GM11168 (cell line): ENCODE data around the gene ATP6V1G3.
"Not testable (repeated sequence)": the region's sequence is repeated elsewhere in the genome, so short reads cannot be mapped to it uniquely, and the experiment has no call there.

Experiments
- in situ Hi-C: fragments of 300-500 bp; cut with MboI; formaldehyde crosslinking; loops from one replicate; pipeline ENCODE4 v1.12.0; 2022; ENCODE audit warnings: low sequenced_read_pairs; ENCODE audit not compliant: unreplicated experiment

Gene ATP6V1G3

DNA sequence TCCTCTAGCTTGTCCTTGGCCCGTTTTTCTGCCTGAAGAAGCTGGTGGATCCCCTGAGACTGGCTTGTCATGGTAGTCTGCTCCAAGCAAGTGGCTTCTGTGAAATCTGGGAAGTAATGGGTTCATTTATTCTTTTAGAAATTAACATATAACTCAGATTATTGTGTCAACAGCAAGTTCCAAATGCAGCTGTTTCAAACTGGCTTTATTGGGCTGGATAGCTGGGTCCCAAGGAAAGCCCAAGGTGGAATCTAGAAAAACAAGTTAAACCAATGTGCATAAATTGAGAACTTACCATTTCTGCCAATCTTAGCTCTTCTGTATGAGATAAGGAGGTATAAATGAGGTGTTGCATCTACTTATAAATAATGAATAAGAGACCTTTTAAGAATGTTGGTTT lies at the start of gene ATP6V1G3:
Gene ATP6V1G3 (minus strand): TSS at position 101 of the 400 bp plus-strand sequence. CDS start 30 bp downstream, at position 71.
- in situ Hi-C loops = no loop called here

- in situ Hi-C loops = no loop called here
Observed at GRCh38 chr1:198588845-198589244, 48.4 kb upstream of the ATP6V1G3 start.

DNA sequence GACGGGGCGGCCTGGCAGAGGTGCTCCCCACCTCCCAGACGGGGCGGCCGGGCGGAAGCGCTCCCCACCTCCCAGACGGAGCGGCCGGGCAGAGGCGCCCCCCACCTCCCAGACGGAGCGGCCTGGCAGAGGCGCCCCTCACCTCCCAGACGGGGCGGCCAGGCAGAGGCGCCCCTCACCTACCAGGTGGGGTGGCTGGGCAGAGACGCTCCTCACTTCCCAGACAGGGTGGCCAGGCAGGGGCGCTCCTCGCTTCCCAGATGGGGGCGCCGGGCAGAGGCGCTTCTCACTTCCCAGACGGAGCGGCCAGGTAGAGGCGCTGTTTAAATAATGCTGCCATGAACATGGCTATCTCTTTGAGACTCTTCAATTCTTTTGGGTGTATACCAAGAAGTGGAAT lies 43.7 kb upstream of the ATP6V1G3 start:
- in situ Hi-C loops = no loop called here

GRCh38 chr1:198583209-198583802 lies 42.8 kb upstream of the ATP6V1G3 start:
- in situ Hi-C loops = not testable (repeated sequence)

DNA sequence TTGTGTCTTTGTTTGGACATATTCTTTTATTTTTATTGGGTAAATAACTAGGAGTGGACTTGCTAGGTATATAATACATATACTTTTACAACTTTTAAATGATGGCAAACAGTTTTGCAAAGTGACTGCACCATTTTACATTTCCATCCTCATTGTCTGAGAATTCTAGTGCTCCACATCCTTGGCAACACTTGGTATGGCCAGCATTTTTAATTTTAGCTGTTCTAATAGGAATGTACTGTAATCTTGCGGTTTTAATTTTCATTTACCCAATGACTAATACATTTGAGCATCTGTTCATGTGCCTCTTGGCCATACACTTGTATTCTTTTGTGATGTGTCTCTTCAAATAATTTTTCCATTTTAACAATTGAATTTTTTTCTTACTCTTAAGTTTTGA lies 37.0 kb upstream of the ATP6V1G3 start:
- in situ Hi-C loops = no loop called here

DNA sequence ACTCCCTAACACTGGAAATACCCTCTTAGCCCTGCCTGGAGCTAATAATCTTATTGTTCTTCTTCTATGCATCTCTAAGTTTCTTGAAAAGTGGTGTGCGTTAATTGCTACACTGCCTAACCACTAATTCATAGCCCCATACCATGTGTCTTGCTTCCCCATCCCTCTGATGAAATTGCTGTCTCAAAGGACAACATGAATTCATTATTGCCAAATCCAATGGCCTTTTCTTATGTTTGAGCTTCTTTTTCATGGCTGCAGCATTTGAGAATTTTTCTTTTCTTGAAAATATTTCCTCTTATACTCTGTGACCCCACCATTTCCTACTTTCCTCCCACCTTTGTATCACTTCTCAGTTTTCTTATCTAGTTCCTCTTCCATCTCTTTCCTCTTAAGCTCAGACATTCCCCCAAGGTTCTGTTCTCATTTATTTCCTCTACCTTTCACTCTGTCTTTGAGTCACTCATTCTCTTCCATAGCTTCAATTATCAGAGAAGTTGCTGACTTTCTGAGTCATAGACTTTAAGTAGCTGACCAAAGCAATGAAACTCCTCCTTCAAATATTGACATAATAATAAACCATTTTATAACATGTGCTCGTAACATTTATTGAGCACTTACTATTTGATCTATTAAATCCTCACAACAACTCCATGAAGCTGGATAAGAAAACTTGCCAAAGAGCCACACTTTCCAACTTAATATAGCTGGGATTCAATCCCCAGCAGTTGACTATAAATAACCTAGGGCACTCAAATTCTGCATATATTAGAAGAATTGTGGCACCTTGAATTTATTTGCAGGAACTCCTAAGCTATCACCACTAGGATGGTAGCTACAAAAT lies 35.5 kb upstream of the ATP6V1G3 start:
- in situ Hi-C loops = no loop called here

DNA sequence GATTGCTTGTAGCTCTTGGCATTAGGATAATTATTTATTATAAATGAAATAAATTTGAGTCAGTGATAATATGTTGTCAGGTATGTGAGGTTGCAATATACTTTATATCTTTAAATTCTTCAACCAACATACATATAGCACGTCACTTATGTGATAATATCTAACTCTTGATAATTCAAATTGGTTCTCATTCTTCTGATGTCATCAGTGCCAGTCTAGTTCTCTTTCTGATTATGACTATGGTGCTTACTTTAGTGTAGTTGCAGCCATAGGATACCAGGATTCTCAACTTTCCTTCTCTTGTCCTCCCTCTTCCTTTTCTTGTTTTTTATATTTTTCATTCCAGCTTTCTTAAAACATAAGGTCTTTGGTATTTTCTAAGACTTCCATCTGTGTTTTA lies 34.8 kb upstream of the ATP6V1G3 start:
- in situ Hi-C loops = no loop called here

GRCh38 chr1:198574325-198574724 lies 33.8 kb upstream of the ATP6V1G3 start:
- in situ Hi-C loops = no loop called here

DNA sequence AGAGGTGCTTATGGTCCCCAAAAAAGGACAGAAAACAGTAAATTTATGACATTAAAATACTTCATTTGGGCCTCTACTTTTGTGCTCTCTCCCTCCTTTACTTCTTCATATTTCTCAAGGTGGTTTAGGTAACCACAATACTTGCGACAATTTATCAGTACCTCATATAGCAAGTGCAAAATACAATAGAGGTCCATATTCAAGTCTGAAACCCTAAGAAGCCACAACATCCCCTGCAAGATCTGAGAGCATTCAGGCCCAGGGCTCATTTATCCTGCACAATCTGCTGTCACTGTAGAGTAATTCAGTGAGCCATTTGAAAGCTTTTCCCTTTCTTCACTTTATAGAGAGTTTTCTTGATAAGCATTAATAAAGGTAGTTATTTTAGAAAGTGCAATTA lies 24.2 kb upstream of the ATP6V1G3 start:
- in situ Hi-C loops = no loop called here

DNA sequence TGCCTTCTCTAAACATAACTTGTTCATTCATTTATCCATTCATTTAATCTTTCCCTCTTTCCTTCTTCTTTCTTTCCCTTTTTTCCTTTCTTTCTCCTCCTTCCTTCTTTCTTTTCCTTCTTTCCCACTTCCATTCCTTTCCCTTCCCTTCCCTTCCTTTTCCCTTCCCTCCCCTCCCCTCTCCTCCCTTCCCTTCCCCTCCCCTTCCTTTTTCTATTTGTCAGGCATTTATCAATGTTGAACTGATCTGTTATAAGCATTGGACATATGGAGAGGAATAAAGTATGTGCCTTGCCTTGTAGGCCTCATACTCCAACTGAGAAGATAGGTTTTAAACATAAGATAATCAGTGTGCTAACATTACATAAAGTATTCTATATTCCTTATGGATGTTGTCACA lies 23.7 kb upstream of the ATP6V1G3 start:
- in situ Hi-C loops = no loop called here

DNA sequence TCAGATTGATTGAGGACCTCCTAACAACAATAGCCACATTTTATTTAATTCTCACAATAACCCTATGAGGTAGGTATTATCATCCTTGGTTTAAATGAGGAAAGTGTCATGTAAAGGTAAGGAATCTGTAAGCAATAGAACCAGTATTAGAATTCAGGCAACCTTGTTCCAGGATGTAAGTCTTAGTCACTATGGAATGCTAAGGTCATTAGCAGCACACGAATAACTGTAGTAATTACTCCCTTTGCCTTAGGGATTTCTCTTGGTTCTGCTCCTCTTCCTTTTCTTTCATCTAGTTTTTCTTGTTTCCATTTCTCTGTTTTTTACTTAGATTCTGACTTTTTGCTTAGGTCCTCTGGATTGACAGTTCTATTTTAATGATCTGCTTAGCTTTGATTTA lies 23.1 kb upstream of the ATP6V1G3 start:
- in situ Hi-C loops = no loop called here

DNA sequence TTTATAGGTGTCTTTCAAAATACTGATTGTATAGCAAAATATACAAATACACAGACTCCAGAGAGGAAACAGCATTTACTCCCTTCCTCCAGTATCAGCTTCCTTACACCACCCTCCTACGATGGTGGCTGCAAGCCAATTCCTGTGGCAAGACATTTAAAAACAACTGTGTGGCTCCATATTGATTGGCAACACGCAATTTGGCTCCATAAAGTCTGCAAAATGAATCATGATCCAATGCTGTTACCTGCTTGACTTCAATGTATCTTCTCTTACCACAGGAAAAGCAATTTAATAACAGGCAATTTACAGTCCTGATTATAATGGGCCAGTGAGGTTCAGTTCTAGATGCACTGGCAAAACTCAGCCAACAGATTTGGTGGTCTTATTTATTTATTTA lies 19.7 kb upstream of the ATP6V1G3 start:
- in situ Hi-C loops = no loop called here

DNA sequence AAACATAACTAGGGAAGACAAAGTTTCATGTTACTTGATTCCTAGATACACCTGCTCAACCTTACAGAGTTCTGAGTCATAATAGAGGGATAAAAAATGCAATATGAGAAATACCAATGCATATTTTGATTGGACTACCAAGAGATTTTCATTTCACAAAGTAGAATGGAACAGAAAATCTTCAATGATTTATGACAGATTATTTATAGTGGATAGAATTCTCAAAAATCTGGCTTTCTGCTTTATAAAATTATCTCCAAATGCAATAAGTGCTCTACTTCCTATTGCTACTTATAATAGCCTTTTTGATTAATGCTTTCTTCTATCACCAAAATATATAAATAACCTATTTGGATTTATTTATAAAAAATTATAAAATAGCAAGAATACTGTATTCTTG lies 18.9 kb upstream of the ATP6V1G3 start:
- in situ Hi-C loops = no loop called here

GRCh38 chr1:198558402-198558801 lies 17.9 kb upstream of the ATP6V1G3 start:
- in situ Hi-C loops = no loop called here

DNA sequence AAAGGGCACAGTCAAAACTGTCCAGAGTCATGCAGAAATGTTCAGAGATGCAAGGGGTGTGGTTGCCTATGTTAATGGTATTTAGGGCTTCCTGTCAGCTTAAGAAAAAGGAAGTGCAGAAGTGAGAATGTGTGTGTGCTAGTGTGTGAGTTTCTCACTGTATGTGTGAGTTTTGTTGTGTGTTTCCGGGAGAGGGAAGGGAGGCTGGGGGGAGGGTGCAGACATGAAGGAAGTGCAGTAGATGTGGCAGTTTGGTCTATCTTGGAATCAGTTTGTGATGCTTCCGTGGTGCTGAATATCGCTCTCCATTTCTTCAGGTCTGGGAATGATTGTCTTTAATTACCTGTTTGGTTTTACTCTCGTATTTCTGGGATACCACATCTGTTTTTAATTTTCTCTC lies 16.5 kb upstream of the ATP6V1G3 start:
- in situ Hi-C loops = no loop called here

DNA sequence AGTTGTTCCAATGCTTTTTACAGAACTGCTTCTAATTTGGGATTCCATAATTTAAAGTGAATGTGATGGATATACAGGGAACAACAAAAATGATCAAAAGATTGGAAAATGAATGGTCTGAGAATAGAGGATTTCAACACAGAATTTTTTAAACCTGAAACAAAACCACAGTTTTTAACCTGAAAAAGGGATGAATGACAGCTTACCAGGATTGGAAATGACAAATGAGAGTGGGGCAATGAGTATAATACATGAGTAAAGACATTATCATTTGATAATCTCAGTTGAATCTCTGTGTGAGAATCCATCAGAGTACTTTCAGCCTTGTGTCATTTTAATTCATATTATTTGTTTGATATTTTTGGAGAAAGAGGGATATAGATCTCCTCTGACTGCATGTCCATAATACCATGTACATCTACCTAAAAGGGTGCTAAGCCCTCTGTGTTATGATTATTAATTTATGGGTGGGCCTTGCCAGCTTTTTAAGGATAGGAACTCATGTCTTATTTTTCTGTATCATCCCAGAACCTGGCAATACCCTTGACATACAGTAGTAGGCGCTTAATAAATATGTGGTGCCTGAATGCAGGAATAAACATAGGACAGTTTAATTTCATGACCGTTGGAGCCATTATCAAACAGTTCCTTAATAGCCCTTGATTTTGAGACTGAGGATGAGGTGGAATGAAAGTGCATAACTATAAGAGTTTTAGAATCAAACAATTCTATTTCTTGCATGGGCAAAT lies 12.4 kb upstream of the ATP6V1G3 start:
- in situ Hi-C loops = no loop called here

DNA sequence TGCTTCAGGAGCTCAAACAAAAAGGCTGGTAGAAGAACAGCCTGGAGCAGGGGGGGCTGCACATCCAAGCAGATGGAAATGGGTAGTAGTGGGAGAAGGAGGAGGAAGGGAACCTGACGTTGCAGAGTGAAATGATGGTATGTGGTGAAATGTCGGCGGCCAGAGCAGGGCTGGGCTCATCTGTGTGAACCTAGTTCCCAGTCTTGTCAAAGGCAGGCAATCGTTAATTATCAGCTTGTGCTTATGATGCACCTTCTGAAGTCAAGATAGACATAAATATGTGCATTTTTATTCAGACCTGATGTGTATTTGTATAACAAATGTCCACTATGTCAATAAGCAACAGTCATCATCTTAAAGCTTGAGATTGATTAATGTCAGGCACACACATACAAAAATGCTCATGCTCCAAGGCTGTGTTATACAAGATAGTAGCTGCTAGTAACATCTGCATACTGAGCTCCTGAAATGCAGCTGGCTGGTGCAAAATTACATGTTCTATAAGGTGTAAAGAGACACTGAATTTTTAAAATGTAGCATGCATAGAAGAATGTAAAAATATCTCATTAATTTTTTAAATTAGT lies 10.6 kb upstream of the ATP6V1G3 start:
- in situ Hi-C loops = no loop called here

DNA sequence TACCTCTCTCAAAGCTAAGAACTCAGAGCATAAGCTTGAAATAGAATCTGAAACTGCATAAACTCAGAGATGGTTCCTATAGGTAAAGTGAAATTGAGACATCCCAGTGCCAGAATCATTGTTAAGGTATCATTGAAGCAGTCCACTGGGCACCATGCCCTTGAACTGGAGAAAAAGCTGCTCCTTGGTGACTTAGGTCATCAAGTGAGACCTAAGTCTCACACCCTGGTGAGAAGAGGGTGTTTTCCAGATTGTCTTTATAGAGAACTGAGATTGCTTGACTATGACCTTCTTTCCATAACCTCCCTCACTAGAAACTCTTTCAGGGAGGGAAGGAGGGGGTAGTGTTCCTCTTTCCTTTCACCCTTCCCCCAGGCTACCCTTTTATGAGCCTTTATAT lies 9.4 kb upstream of the ATP6V1G3 start:
- in situ Hi-C loops = no loop called here

DNA sequence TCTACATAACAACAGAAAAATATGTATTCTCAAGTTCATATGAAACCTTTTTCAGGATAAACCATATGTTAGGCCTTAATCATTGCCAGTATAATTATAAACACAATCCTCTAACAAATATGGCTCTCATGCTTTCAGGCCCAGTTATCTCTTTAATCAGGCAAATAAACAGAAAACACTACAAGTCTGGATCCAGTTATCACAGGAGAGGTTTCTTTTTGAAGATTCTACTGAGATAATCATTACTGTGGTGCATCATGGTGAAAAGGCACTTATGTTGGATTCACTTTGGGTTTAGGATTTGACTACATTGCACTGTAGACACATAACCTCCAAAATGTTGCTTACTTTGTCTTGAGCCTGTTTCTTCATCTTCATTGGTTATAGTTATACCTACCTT lies 8.4 kb upstream of the ATP6V1G3 start:
- in situ Hi-C loops = no loop called here

- in situ Hi-C loops = no loop called here
Observed at GRCh38 chr1:198545156-198545555, 4.7 kb upstream of the ATP6V1G3 start.

- in situ Hi-C loops = no loop called here
Observed at GRCh38 chr1:198544265-198544664, 3.8 kb upstream of the ATP6V1G3 start.
